HepG2 (cell line): Measurements from ENCODE around the gene PSMA3. TPM values are rescaled to one million over a fixed set of nuclear protein-coding genes. Genes with fewer than 3 reads are reported as not detected.

Experiments used
- ARNT2 ChIP-seq: sonication (generic); formaldehyde crosslinking; IDR thresholded peaks from 2 replicates; pipeline ENCODE4 v1.8.0; 2022; ENCODE audit warnings: mild to moderate bottlenecking, low read depth, missing genetic modification reagents, moderate library complexity
- ATF1 ChIP-seq: IDR thresholded peaks from 2 replicates; pipeline ENCODE4 v1.6.1; 2016; ENCODE audit warnings: mild to moderate bottlenecking, control low read depth
- ATF5 ChIP-seq: sonication (generic); formaldehyde crosslinking; IDR thresholded peaks from 2 replicates; pipeline ENCODE4 v1.4.0; 2020; ENCODE audit warnings: mild to moderate bottlenecking, low read depth, missing genetic modification reagents
- DMAP1 ChIP-seq: IDR thresholded peaks from 2 replicates; pipeline ENCODE4 v1.6.1; 2016
- ETV6 ChIP-seq: sonication (generic); formaldehyde crosslinking; conservative IDR thresholded peaks from 2 replicates; pipeline ENCODE4 v1.4.0; 2020; ENCODE audit warnings: missing genetic modification reagents
- GABPA ChIP-seq, 2 experiments: IDR thresholded peaks; 2 replicates each; pipeline ENCODE4 v1.6.1; 2011 to 2016; ENCODE audit warnings: low read depth in 2 of 2, low read length in 1 of 2, missing biosample characterization in 1 of 2, missing genetic modification characterization in 1 of 2
- GATAD1 ChIP-seq: IDR thresholded peaks from 2 replicates; pipeline ENCODE4 v1.6.1; 2016; ENCODE audit warnings: missing genetic modification reagents, missing compliant biosample characterization
- GFI1 ChIP-seq: sonication (generic); formaldehyde crosslinking; IDR thresholded peaks from 2 replicates; pipeline ENCODE4 v1.5.0; 2020; ENCODE audit warnings: missing genetic modification reagents, mild to moderate bottlenecking, borderline replicate concordance
- GZF1 ChIP-seq: sonication (generic); formaldehyde crosslinking; IDR thresholded peaks from 2 replicates; pipeline ENCODE4 v1.5.1; 2020; ENCODE audit warnings: mild to moderate bottlenecking, missing genetic modification reagents
- NCOR1 ChIP-seq: fragments of 200-600 bp; sonication (generic); IDR thresholded peaks from 2 replicates; pipeline ENCODE4 v1.7.0; 2017; ENCODE audit warnings: antibody characterized with exemption, low read length, borderline replicate concordance
- PATZ1 ChIP-seq: sonication (generic); formaldehyde crosslinking; IDR thresholded peaks from 2 replicates; pipeline ENCODE4 v1.4.0; 2020; ENCODE audit warnings: missing genetic modification reagents
- SKI ChIP-seq: fragments of 450-650 bp; IDR thresholded peaks from one replicate; pipeline ENCODE4 v1.6.1; 2018; ENCODE audit warnings: mild to moderate bottlenecking; ENCODE audit not compliant: partially characterized antibody
- ZNF510 ChIP-seq: sonication (generic); formaldehyde crosslinking; IDR thresholded peaks from 2 replicates; pipeline ENCODE4 v1.4.0; 2020; ENCODE audit warnings: low read depth, mild to moderate bottlenecking, missing genetic modification reagents
- ZNF550 ChIP-seq: sonication (generic); formaldehyde crosslinking; IDR thresholded peaks from 2 replicates; pipeline ENCODE4 v1.4.0; 2020; ENCODE audit warnings: mild to moderate bottlenecking, missing genetic modification reagents, borderline replicate concordance
- ZNF605 ChIP-seq: sonication (generic); formaldehyde crosslinking; IDR thresholded peaks from 2 replicates; pipeline ENCODE4 v1.8.0; 2022; ENCODE audit warnings: mild to moderate bottlenecking, missing genetic modification reagents
- ZNF674 ChIP-seq: sonication (generic); formaldehyde crosslinking; IDR thresholded peaks from 2 replicates; pipeline ENCODE4 v1.5.0; 2020; ENCODE audit warnings: low read depth, mild to moderate bottlenecking, missing genetic modification reagents
- ZNF784 ChIP-seq: sonication (generic); formaldehyde crosslinking; IDR thresholded peaks from 2 replicates; pipeline ENCODE4 v1.5.1; 2020; ENCODE audit warnings: missing genetic modification reagents, mild to moderate bottlenecking, borderline replicate concordance
- ZNF841 ChIP-seq: sonication (generic); formaldehyde crosslinking; IDR thresholded peaks from 2 replicates; pipeline ENCODE4 v1.8.1; 2023; ENCODE audit warnings: missing genetic modification reagents, borderline replicate concordance
- polyA plus RNA-seq, 8 experiments: library from polyadenylated mRNA; depleted of rRNA in 3 of 8; stranded (reverse) in 7 of 8; unstranded in 1 of 8; fragments of >200 nt; fragmentation: Illumina TruSeq in 4 of 8; extraction: Trizol in 4 of 8; gene quantifications; 2 replicates each; pipeline versions ENCODE4 v1.2.1 to v1.2.3, GENCODE V29; 2011 to 2016; ENCODE audit warnings: low read depth in 4 of 8, missing spikeins in 1 of 8, mixed read lengths in 1 of 8; ENCODE audit not compliant: insufficient read depth in 1 of 8
- total RNA-seq, 5 experiments: library from RNA; depleted of rRNA; stranded (reverse); fragments of >200 nt; fragmentation: Illumina TruSeq; extraction: Trizol; gene quantifications; 2 replicates each; pipeline ENCODE4 v1.2.3, GENCODE V29; 2016; ENCODE audit warnings: low read depth in 1 of 5
- TF ChIP-seq, protein P1 (sequence below): IDR thresholded peaks from 2 replicates; pipeline ENCODE4 v1.6.1; 2016
- TF ChIP-seq, protein P2 (sequence below): sonication (generic); formaldehyde crosslinking; IDR thresholded peaks from 2 replicates; pipeline ENCODE4 v1.4.0; 2020; ENCODE audit warnings: mild to moderate bottlenecking, missing genetic modification reagents, borderline replicate concordance
- TF ChIP-seq, protein P3 (sequence below): sonication (generic); formaldehyde crosslinking; IDR thresholded peaks from 2 replicates; pipeline ENCODE4 v1.9.0; 2022; ENCODE audit warnings: missing genetic modification reagents, mild to moderate bottlenecking, borderline replicate concordance

PSMA3 gene
- total and polyA plus RNA-seq, 2 of the 13 experiments (the other 11 are each of a cell fraction or from before 2014, with no cell fraction given): 232 to 275 TPM

DNA sequence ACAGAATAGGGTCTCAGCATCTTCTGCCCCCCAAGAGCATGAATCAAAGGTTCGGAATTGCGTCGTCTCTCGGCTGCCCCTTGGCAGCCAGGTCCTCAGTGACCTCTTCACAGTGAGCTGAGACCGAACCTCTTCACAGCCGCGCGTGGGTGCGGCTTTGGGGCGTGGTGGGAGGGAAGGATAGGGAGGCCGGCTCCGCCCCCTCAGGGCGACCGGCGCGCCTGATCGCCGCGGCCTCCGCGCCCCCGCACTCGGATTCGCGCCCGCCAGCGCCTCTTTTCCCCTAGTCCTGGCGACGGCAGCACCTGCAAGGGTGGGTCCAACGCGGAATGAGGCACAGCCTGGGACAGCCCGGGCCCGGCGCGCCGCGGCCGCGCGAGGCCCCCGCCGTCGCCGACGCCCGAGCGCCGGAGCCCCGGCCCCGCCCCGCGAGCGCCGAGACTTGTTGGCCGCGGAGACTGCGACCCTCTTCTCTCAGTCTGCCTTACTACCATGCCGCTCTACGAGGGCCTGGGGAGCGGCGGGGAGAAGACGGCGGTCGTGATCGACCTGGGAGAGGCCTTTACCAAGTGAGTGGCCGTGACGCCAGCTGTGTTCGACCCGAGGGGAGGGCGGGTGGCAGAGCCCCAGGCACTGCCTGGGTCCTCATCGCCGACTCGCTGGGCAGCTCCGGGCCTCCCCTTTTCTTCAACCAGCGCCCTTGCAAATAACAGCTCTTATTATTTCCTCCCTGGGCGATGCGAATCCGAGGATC is 44.7 kb upstream of the PSMA3 start, which contains the start of gene ACTR10 (continued):
- TF ChIP-seq ZNF784 (CRISPR knock-in tag) (no peak), ZNF674 (CRISPR knock-in tag) (no peak), ZNF841 (no peak), ZNF605 (CRISPR knock-in tag) (no peak), DMAP1 (CRISPR knock-in tag) (0 out of 2 replicates have a peak, but pooled peaks have one; percentile 59), PATZ1 (CRISPR knock-in tag) (peak; percentile 58), GFI1 (CRISPR knock-in tag) (no peak), ATF1 (CRISPR knock-in tag) (no peak), SKI (peak; percentile 38), GATAD1 (CRISPR knock-in tag) (peak; percentile 78), ATF5 (CRISPR knock-in tag) (no peak), ARNT2 (CRISPR knock-in tag) (0 out of 2 replicates have a peak, but pooled peaks have one; percentile 34), GZF1 (CRISPR knock-in tag) (no peak), ETV6 (CRISPR knock-in tag) (no peak), NCOR1 (no peak), ZNF510 (CRISPR knock-in tag) (no peak), GABPA (IDR thresholded peaks at IDR 0.05; ENCODE audit: low read depth, low read length) (no peak), GABPA (CRISPR knock-in tag; IDR thresholded peaks at IDR 0.05; ENCODE audit: low read depth) (no peak), ZNF550 (CRISPR knock-in tag) (no peak)
- TF ChIP-seq, protein P1, sequence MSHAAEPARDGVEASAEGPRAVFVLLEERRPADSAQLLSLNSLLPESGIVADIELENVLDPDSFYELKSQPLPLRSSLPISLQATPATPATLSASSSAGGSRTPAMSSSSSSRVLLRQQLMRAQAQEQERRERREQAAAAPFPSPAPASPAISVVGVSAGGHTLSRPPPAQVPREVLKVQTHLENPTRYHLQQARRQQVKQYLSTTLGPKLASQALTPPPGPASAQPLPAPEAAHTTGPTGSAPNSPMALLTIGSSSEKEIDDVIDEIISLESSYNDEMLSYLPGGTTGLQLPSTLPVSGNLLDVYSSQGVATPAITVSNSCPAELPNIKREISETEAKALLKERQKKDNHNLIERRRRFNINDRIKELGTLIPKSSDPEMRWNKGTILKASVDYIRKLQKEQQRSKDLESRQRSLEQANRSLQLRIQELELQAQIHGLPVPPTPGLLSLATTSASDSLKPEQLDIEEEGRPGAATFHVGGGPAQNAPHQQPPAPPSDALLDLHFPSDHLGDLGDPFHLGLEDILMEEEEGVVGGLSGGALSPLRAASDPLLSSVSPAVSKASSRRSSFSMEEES (CRISPR knock-in tag): no peak
- TF ChIP-seq, protein P2, sequence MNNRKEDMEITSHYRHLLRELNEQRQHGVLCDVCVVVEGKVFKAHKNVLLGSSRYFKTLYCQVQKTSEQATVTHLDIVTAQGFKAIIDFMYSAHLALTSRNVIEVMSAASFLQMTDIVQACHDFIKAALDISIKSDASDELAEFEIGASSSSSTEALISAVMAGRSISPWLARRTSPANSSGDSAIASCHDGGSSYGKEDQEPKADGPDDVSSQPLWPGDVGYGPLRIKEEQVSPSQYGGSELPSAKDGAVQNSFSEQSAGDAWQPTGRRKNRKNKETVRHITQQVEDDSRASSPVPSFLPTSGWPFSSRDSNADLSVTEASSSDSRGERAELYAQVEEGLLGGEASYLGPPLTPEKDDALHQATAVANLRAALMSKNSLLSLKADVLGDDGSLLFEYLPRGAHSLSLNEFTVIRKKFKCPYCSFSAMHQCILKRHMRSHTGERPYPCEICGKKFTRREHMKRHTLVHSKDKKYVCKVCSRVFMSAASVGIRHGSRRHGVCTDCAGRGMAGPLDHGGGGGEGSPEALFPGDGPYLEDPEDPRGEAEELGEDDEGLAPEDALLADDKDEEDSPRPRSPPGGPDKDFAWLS (CRISPR knock-in tag): no peak
- TF ChIP-seq, protein P3, sequence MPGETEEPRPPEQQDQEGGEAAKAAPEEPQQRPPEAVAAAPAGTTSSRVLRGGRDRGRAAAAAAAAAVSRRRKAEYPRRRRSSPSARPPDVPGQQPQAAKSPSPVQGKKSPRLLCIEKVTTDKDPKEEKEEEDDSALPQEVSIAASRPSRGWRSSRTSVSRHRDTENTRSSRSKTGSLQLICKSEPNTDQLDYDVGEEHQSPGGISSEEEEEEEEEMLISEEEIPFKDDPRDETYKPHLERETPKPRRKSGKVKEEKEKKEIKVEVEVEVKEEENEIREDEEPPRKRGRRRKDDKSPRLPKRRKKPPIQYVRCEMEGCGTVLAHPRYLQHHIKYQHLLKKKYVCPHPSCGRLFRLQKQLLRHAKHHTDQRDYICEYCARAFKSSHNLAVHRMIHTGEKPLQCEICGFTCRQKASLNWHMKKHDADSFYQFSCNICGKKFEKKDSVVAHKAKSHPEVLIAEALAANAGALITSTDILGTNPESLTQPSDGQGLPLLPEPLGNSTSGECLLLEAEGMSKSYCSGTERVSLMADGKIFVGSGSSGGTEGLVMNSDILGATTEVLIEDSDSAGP (CRISPR knock-in tag): peak; percentile 34; the same call in 1 of the 2 replicates
